Neural cell (in vitro differentiated cells): Measurements from ENCODE around the gene SMPX. TPM values are rescaled to one million over a fixed set of nuclear protein-coding genes. Genes with fewer than 3 reads are reported as not detected.

Source experiments
- H2AFZ ChIP-seq: fragments of 200-600, 300-800 bp; sonication (generic), shearing (Covaris generic); 2 replicates; pipeline ENCODE4 v1.6.0; 2014; ENCODE audit warnings: low read depth, mild to moderate bottlenecking, antibody characterized with exemption, low read length, moderate library complexity
- H3F3A ChIP-seq: fragments of 200-600 bp; shearing (Covaris generic); 2 replicates; pipeline ENCODE4 v1.6.1; 2016; ENCODE audit warnings: mild to moderate bottlenecking, moderate library complexity, mixed read lengths, antibody characterized with exemption, low read length; ENCODE audit not compliant: insufficient read depth, poor library complexity, severe bottlenecking
- H3K27ac ChIP-seq: fragments of 200-600, 300-800 bp; sonication (generic), shearing (Covaris generic); 2 replicates; pipeline ENCODE4 v1.5.1; 2014; ENCODE audit warnings: mild to moderate bottlenecking, low read length, moderate library complexity
- H3K27me3 ChIP-seq: fragments of 300-800, 200-600 bp; sonication (generic), shearing (Covaris generic); 2 replicates; pipeline ENCODE4 v1.6.0; 2014; ENCODE audit warnings: mild to moderate bottlenecking, low read depth, low read length, moderate library complexity; ENCODE audit not compliant: insufficient read depth
- H3K36me3 ChIP-seq: fragments of 300-800, 200-600 bp; sonication (generic), shearing (Covaris generic); 2 replicates; pipeline ENCODE4 v1.5.1; 2014; ENCODE audit warnings: mild to moderate bottlenecking, antibody characterized with exemption, low read length, moderate library complexity; ENCODE audit not compliant: insufficient read depth
- H3K4me2 ChIP-seq: fragments of 300-800, 200-600 bp; sonication (generic), shearing (Covaris generic); 2 replicates; pipeline ENCODE4 v1.6.0; 2014; ENCODE audit warnings: mild to moderate bottlenecking, low read length
- H3K4me3 ChIP-seq: fragments of 300-800, 200-600 bp; sonication (generic), shearing (Covaris generic); 2 replicates; pipeline ENCODE4 v1.5.1; 2014; ENCODE audit warnings: mild to moderate bottlenecking, low read length, moderate library complexity
- H3K79me2 ChIP-seq: fragments of 200-600 bp; shearing (Covaris generic); replicated peaks from 2 replicates; pipeline ENCODE4 v1.6.0; 2014; ENCODE audit warnings: mild to moderate bottlenecking, low read length, moderate library complexity; ENCODE audit not compliant: insufficient read depth
- H3K9ac ChIP-seq: fragments of 300-800, 200-600 bp; sonication (generic), shearing (Covaris generic); 2 replicates; pipeline ENCODE4 v1.6.1; 2016; ENCODE audit warnings: mild to moderate bottlenecking, low read length, mixed read lengths
- H3K9me2 ChIP-seq: fragments of 200-600 bp; shearing (Covaris generic); 2 replicates; pipeline ENCODE4 v1.6.1; 2016; ENCODE audit warnings: mild to moderate bottlenecking, low read length, mixed read lengths; ENCODE audit not compliant: insufficient read depth
- H3K9me3 ChIP-seq: fragments of 200-600, 300-800 bp; sonication (generic), shearing (Covaris generic); 2 replicates; pipeline ENCODE4 v1.6.1; 2016; ENCODE audit warnings: mild to moderate bottlenecking, mixed run types, low read length, moderate library complexity, mixed read lengths
- H4K20me1 ChIP-seq: fragments of 200-600 bp; shearing (Covaris generic); 2 replicates; pipeline ENCODE4 v1.6.1; 2016; ENCODE audit warnings: mild to moderate bottlenecking, mixed run types; ENCODE audit not compliant: insufficient read depth
- EP300 ChIP-seq: fragments of 450-650 bp; conservative IDR thresholded peaks from 2 replicates; pipeline ENCODE4 v1.6.1; 2014; ENCODE audit warnings: antibody characterized with exemption, mild to moderate bottlenecking, moderate library complexity; ENCODE audit not compliant: poor library complexity, severe bottlenecking
- EZH2 ChIP-seq: fragments of 200-600, 300-800 bp; shearing (Covaris generic), sonication (generic); IDR thresholded peaks from 2 replicates; pipeline ENCODE4 v1.6.1; 2014; ENCODE audit warnings: antibody characterized with exemption, low read length, borderline replicate concordance, mild to moderate bottlenecking; ENCODE audit not compliant: insufficient read depth, poor library complexity, severe bottlenecking
- MXI1 ChIP-seq: fragments of 450-650 bp; conservative IDR thresholded peaks from 2 replicates; pipeline ENCODE4 v1.6.1; 2014; ENCODE audit warnings: antibody characterized with exemption, mild to moderate bottlenecking; ENCODE audit not compliant: poor library complexity, severe bottlenecking
- POLR2AphosphoS5 ChIP-seq: IDR thresholded peaks from 2 replicates; pipeline ENCODE4 v1.6.1; 2012
- RAD21 ChIP-seq: fragments of 450-650 bp; conservative IDR thresholded peaks from 2 replicates; pipeline ENCODE4 v1.6.1; 2014; ENCODE audit warnings: antibody characterized with exemption, mild to moderate bottlenecking, moderate library complexity
- SMC3 ChIP-seq: fragments of 450-650 bp; conservative IDR thresholded peaks from 2 replicates; pipeline ENCODE4 v1.6.1; 2014; ENCODE audit warnings: antibody characterized with exemption, mild to moderate bottlenecking, moderate library complexity; ENCODE audit not compliant: poor library complexity
- TAF1 ChIP-seq: IDR thresholded peaks from 2 replicates; pipeline ENCODE4 v1.6.1; 2012; ENCODE audit warnings: low read depth
- polyA plus RNA-seq: library from polyadenylated mRNA; depleted of rRNA; stranded (reverse); fragments of >200 nt; gene quantifications from 2 replicates; pipeline ENCODE4 v1.2.3, GENCODE V29; 2014
- TF ChIP-seq, protein P1 (sequence below): fragments of 450-650 bp; IDR thresholded peaks from 2 replicates; pipeline ENCODE4 v1.5.1; 2014; ENCODE audit warnings: antibody characterized with exemption, mild to moderate bottlenecking, moderate library complexity; ENCODE audit not compliant: poor library complexity, severe bottlenecking
- TF ChIP-seq, protein P2 (sequence below): IDR thresholded peaks from 2 replicates; pipeline ENCODE4 v1.6.1; 2012; ENCODE audit warnings: borderline replicate concordance

The SMPX gene
- polyA plus RNA-seq, 1 donor from 2014 or later = 0.53 TPM

DNA sequence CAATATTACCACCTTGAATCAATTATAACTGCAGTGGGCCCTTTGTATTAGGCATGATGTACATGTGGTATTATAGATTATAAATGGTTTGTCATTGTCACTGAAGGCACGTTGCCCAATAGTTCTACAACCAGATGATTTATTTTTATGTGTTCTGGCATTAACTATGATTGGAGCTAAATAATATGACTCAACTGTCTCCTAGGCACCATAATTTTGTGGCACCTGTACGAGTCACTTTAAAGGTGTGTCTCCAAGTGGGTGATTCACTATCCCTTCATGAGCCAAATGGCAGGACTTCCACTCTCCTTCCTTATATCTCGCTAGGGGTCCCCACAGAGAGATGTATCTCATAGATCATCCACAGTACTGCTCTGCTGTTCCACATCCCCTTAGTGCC lies 6.1 kb upstream of the SMPX start:
- Histone ChIP-seq H3K9me2 (no peaks in the 10 kb centered on the region), H3K27ac (no peak overlapping the region), H3K27me3 (no peaks in the 10 kb centered on the region), H4K20me1 (no peaks in the 10 kb centered on the region), H3K4me2 (no peak overlapping the region), H3K4me3 (no peak overlapping the region), H2AFZ (no peak overlapping the region), H3K9me3 (no peaks in the 10 kb centered on the region), H3K79me2 (no peaks in the 10 kb centered on the region), H3K9ac (no peak overlapping the region), H3F3A (no peaks in the 10 kb centered on the region), H3K36me3 (no peaks in the 10 kb centered on the region)
- TF ChIP-seq SMC3 (no peak), RAD21 (no peak), POLR2AphosphoS5 (no peak), EP300 (no peak), TAF1 (no peak), MXI1 (no peak), EZH2 (no peak)
- TF ChIP-seq, protein P1, sequence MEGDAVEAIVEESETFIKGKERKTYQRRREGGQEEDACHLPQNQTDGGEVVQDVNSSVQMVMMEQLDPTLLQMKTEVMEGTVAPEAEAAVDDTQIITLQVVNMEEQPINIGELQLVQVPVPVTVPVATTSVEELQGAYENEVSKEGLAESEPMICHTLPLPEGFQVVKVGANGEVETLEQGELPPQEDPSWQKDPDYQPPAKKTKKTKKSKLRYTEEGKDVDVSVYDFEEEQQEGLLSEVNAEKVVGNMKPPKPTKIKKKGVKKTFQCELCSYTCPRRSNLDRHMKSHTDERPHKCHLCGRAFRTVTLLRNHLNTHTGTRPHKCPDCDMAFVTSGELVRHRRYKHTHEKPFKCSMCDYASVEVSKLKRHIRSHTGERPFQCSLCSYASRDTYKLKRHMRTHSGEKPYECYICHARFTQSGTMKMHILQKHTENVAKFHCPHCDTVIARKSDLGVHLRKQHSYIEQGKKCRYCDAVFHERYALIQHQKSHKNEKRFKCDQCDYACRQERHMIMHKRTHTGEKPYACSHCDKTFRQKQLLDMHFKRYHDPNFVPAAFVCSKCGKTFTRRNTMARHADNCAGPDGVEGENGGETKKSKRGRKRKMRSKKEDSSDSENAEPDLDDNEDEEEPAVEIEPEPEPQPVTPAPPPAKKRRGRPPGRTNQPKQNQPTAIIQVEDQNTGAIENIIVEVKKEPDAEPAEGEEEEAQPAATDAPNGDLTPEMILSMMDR = no peak
- TF ChIP-seq, protein P2, sequence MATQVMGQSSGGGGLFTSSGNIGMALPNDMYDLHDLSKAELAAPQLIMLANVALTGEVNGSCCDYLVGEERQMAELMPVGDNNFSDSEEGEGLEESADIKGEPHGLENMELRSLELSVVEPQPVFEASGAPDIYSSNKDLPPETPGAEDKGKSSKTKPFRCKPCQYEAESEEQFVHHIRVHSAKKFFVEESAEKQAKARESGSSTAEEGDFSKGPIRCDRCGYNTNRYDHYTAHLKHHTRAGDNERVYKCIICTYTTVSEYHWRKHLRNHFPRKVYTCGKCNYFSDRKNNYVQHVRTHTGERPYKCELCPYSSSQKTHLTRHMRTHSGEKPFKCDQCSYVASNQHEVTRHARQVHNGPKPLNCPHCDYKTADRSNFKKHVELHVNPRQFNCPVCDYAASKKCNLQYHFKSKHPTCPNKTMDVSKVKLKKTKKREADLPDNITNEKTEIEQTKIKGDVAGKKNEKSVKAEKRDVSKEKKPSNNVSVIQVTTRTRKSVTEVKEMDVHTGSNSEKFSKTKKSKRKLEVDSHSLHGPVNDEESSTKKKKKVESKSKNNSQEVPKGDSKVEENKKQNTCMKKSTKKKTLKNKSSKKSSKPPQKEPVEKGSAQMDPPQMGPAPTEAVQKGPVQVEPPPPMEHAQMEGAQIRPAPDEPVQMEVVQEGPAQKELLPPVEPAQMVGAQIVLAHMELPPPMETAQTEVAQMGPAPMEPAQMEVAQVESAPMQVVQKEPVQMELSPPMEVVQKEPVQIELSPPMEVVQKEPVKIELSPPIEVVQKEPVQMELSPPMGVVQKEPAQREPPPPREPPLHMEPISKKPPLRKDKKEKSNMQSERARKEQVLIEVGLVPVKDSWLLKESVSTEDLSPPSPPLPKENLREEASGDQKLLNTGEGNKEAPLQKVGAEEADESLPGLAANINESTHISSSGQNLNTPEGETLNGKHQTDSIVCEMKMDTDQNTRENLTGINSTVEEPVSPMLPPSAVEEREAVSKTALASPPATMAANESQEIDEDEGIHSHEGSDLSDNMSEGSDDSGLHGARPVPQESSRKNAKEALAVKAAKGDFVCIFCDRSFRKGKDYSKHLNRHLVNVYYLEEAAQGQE = no peak

- no peak overlapping the region for H3K27ac ChIP-seq
- H3F3A ChIP-seq = no peaks in the 10 kb centered on the region
- H3K4me3 ChIP-seq = no peak overlapping the region
- H3K9me2 ChIP-seq = no peaks in the 10 kb centered on the region
- H3K36me3 ChIP-seq = no peaks in the 10 kb centered on the region
- no peaks in the 10 kb centered on the region for H3K79me2 ChIP-seq
- no peaks in the 10 kb centered on the region for H4K20me1 ChIP-seq
- no peak overlapping the region for H3K4me2 ChIP-seq
- no peak overlapping the region for H2AFZ ChIP-seq
- H3K27me3 ChIP-seq = no peaks in the 10 kb centered on the region
- TF ChIP-seq, protein P1 = no peak
- TF ChIP-seq POLR2AphosphoS5 (no peak), TAF1 (no peak), EZH2 (no peak), EP300 (no peak), MXI1 (no peak), SMC3 (no peak), RAD21 (no peak)
- TF ChIP-seq, protein P2 = no peak
- H3K9ac ChIP-seq = no peak overlapping the region
- no peaks in the 10 kb centered on the region for H3K9me3 ChIP-seq
Observed at GRCh38 chrX:21758488-21758887, 572 bp upstream of the SMPX start.
